HG03159 (cell line): ENCODE data around the gene ROR1.

ENCODE experiments used
- ATAC-seq: cut with Tn5 transposase; IDR thresholded peaks from one replicate; pipeline ENCODE4 v1.9.1; 2021; ENCODE audit warnings: mild to moderate bottlenecking, moderate library complexity; ENCODE audit not compliant: unreplicated experiment

Gene ROR1

DNA sequence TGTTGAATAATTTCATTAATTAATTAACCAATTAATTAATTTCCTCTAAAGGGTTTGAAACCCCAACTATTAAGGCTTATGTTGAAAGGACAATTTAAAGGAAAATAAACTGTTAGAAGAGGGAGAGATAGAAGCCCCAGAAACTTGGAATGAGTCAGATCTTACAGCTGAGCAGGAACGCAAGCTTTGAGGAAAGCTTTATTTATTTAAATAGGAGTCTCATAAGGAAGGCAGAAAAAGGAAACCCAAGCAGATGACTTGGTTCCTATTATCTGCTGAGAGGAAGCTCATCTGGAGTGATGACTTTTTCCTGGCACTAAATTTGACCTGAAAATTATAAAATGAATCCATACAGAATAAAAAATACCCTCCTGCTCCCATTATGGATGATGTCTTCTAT lies 105.1 kb downstream of the ROR1 start:
- ATAC-seq = no peak

DNA sequence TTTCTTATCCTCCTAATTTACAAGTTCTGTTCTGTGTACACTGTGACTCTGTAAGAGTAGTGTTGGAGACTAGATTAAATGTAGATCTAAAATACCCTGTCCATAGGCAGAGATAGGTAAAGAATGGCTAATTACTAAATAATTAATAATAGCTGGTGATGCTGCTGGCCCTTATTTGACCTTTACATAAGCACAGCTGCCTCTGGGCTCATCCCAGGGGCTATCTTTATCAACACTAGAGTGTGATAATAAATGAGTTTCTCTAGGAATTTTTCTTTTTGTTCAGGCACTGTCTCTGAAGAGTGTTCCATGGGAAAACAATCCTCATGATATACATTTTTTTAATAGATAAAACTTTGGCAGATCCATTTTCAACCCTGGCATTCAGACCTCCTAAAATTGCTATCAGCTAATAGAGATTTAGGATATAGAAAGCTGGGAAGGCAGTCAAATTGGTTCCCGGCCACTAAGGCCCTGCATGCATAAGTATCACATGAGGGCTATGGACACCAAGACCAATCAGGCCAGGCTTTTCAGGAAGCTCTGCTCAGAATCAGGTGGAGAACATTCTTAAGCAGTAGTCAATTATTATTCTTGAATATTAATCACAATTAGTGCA lies 107.2 kb downstream of the ROR1 start:
- no peak for ATAC-seq

DNA sequence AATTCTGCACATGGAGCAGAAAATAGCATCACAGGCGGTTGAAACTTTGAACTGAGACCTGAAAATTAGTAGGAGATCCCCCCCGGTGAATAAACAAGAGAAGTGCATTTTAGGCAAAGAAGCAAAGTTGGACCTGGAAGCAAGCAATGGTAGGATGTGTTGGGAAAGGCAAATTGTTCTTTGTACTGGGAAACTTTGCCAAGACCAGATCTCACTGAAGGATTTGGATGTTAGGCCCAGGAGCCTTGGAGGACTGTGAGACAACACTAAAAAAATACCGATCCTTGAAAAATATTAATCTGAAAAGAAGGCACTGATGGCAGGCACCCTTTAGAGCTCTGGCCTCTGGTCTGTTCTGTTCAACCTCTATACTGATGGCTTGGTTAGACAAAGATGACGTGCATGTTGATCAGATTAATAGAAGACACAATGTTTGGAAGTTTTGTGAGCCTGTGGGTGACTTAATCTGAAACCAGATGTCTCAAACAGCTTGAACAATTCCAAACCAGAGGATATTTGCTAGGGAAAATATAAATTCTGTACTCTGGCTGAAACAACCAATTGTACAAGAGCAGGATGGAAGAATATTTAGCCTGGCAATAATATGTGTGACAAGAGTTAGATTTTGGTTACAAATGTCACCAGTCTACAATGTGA lies 108.4 kb downstream of the ROR1 start:
- no peak for ATAC-seq

DNA sequence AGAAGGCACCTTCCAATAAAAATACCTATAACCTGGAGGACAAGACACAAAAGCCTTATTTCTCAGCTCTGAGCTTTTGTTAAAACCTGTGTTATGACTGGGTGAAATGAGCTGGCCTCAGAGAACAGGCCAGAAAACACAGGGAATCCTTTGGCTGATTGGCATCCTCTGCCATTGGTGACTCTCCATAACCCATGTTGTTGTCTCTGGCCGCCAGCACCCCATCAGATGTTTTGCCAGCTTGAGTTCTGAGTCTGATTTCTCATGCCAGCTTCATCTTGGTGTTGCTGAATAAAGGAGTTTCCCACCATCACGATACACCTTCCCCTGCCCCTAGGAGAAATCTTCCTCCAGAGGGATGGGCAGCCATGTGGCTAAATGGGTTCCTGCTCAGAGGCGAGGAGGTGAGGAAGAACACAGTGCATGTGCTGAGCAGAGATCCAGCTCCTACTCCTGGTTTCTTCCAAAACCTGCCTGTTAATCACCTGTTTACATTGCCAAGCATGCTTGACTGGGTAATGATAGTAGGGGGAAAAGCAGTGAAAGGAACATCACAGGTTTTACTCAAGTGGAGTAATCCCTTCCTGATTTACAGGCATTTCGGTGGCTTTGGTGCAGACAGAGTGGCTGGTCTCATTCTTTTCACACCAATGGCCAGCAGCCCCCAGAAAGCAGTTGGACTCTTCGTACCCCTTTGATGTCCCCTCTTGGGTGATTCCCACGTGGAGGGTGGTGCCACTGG lies 109.8 kb downstream of the ROR1 start:
- ATAC-seq = no peak

DNA sequence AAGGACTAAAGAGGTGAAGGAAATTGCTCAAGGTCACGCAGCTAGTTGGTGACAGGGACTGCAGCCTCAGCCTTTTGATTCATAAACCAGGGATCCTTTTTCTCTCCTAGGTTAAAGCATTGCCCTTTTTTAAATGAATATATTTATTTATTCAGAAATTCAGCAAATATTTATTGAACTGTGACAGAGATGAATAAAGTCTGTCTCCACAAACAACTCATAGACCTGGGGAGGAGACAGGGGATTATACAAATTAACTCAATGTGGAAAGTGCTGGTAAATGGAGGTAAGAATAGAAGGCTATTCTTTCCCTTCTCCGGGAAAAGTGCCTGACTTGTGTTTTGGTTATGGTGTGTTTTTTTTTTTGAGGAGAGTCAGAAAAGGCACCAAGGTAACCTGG lies 110.7 kb downstream of the ROR1 start:
- ATAC-seq = no peak

DNA sequence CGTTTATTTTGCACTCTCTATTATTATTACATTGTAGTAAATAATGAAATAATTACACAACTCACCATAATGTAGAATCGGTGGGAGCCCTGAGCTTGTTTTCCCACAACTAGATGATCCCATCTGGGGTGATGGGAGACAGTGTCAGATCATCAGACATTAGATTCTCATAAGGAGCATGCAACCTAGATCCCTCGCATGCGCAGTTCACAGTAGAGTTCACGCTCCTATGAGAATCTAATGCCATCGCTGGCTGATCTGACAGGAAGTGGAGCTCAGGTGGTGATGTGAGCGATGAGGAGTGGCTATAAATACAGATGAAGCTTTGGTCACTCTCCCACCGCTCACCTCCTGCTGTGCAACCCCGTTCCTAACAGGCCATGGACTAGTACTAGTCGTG lies 112.1 kb downstream of the ROR1 start:
- no peak for ATAC-seq

DNA sequence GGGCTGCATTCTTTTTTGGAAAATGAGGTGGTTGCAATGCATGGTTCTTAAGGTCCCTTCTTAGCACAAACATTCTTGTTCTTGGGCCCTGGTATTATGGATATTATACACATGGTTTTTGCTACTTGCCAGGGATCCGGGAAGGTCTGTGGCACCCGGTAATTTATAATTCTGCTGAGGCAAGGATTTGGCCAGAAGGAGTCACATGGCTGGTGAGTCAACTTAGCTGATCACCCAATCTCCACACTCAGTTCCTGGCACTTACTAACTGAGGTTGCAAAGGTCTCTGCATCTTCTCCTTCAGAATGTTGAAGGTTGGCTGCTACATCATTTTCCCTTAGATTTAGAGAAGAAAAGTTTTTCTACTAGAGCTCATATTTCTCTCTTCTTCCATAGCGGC lies 112.5 kb downstream of the ROR1 start:
- ATAC-seq = no peak

DNA sequence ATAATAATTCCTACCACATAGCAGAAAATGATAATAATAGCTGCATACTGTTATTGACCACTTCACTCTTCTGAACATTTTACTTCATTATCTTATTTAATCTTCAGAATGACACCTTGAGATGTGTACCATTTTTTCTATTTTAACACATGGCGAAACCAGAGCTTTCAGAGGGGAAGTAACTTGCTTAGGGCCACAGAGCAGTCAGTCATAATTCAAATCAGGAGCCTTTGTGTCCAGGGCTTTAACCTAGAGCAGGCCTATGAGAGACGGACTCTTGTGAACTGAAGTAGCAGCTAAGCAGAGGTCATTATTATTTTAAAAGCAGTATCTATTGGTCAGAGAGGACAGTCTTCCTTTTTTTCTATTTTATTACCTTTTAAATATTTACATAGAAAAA lies 114.0 kb downstream of the ROR1 start:
- no peak for ATAC-seq

DNA sequence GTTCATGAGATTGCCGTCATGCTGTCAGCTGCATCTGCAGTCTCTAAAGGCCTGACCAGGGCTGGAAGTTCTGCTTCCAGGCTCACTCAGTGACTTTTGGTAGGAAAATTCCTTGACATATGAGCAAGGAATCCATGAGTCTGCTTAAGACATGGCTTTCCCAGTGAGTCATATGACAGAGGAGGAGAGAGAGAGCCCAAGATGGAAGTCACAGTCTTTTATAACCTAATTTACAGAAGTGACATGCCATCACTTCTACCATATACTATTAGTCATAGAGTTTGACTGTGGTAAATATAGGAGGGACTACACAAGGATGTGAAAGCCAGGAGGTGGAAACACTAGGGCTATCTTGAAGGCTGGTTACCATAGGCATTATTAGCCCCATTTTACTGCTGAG lies 115.2 kb downstream of the ROR1 start:
- no peak for ATAC-seq

DNA sequence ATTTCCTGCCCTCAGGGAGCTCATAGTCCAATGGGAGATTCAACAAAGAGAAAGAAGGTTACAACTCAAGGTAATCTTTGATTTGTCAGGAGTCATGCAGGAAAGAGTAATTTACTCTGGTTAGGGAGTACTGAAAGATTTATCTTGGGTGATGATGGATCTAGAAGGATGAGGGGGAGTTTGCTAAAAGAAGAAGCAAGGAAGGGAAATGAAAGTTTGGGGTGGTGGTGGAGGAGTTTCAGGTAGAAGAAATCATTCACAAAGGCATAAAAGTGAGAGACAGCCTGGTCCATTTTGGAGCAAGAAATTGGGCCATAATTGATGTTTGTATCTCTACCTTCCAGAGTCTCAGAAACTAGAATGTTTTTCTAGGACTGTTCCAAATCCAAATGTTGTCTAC lies 116.7 kb downstream of the ROR1 start:
- ATAC-seq = no peak

DNA sequence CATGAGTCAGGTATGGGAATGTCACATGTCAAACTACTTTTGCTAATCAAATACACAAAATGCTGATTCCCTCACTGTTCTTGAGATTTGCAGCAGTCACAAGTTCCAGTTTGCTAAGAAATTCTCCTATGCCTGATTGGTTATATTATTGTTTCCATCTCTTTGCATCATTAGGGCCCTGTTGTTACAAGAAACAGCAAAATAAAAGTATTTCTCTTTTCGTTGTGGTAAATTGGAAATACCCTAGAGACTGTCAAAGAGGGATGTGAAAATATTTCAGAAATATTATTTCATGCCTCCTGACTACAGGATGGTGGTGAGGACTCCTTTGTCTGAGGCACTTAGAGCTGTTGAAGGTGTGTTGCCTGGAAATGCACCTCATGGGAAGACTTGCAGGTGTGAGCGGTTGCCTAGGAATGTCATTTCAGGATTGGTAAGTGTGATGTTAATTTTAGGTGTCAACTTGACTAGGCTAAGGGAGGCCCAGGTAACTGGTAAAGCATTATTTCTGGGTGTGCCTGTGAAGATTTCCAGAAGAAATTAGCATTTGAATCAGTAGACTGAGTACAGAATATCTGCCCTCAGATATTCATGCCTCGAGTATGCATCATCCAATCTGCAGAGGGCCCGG lies 117.4 kb downstream of the ROR1 start:
- ATAC-seq = no peak

DNA sequence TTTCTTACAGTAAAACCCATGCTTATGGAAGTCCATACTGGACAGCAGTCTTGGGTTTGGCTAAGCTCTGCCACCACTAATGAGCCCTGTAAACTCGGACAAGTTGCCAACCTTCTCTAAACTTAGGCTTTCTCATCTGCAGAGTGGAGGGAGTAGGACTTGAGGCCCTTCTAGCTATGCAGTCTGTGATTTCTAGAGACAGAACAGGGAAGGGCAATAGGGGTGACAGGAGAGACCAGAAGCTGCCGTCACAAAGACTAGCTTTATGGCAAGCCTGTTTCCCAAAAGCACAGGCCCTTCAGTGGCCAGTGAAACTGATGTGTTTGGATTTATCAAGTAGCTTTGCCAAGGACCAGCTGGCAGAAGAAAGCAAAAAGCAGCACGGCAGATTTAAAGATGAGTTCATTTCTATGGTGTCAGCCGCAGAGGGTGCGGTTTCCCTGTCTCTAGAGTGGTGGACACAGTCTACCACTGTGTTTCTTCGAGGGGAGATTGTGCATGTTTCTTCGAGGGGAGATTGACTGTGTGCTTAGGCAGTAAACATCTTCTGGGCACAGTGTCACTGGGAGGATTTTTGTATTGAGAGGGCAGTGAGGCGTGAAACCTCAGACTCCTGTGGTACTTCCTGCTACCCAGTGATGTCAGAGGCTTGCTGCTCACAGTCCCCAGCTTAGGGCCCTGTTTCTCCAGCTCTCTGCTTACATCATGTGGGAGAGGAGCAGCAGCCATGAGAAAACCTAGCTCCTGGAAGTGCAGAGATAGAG lies 119.0 kb downstream of the ROR1 start:
- peak; percentile 99 for ATAC-seq

DNA sequence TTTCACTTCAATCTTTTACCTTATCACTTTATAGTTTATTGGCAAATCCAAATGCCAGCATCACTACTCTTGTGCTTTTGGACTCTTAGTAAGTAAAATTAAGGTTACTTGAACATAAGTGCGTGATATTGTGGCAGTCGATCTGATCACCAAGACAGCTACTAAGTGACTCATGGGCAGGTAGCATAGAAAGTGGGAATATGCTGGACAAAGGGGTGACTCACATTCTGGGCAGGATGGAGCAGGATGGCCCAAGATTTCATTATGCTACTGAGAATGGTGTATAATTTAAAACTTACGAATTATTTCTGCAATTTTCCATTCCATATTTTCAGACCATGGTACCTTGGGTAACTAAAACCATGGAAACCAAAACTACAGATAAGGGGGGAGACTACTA lies 120.2 kb downstream of the ROR1 start:
- no peak for ATAC-seq

DNA sequence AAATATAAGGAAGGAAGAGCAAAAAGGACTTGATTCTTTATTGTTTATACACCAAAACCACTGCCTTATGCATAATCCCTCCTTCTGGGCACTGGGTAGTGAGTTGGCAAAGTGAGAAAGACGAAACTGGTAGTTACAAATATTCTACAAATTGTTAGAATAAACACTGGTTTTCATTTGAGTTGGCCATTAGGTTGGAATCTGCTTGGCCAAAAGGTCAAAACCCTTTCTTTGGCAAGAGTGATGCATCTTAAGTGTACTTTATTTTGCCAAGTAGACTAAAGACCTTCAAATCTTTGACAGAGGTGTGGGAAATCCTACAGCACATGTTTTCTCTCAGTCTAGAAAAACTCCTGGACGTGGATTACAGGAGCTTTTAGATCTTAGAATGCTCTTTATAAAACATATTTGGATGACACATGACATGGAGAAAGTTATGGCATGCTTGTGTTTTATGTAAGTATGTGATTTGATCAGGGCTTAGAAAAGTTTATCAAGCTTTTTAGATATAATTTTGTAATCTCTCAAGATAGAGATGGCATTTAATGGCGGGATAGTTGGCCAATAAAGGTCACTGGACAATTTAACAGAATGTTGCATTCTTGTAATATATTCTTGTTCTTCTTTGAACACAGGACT lies 120.9 kb downstream of the ROR1 start:
- ATAC-seq = no peak

DNA sequence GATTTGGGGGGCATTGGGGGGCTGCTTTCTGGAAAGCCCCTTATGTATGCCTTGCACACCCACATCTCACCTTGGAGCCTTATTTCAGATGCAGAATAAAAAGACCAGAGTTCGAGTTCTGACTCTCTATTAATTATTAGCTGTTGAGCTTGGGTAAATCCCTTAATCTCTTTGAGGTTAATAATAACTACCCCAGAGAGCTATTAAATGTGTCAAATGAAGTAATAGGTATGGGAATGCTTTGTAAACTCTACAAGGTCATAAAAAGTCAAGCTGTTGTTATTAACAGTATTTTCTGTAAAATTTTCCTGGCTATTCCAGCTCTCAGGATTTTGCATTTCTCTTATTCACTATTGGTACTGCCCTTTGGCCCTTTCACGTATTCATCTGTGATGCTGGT lies 122.9 kb downstream of the ROR1 start:
- ATAC-seq = no peak

DNA sequence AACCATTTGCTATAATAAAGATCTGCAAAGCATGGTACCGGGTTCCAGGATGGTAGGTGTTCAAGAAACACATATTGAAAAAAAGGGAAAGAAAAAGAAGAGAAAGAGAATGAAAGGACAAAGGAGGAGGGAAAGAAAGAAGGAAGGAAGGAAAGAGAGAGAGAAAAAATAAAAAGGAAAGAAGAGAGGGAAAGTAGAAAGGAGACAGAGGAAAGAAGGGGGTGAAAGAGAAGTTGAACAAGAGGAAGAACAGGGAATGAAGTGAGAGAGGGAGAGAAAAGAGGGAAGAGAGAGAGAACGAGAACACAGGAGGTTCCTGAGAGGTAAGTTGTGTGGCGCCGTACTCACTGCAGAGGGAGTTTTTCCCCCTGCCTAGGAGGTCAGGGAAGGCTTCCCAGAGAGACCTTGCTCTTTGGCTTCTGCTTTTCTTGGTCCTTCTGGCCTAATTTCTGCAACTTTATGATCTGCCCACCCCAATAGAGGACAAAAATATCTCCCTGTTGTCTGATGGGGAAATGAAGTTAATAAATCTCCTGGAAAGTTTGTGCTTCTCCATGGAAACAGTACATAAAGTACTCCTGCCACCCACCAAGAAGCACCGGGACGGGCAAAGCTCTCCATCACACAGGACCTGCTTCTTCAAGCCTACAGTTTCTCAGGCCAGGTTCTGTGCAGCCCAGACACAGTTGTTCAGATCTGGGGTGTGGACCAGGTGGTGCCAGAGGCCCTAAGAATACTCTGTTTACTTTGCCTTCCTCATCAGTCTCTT lies 124.8 kb downstream of the ROR1 start:
- no peak for ATAC-seq

DNA sequence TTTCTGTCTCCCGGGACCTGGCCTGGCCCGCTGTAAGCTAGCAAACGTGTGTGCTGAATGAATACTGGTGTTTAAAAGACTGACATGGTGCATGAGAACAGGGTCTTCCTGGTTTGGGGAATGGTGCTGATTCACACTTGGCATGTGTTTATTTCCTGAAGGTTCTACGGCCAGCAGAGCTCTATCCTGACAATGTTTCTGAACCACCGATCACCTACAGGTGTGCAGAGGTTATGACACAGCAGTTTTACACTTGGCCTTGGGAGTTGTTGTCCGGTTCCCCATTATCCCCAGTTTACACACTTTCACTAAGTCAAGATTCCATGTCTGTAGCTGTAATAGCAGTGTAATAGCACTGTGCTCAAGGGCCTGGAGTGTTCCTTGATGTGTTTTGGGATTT lies 127.3 kb downstream of the ROR1 start:
- no peak for ATAC-seq

DNA sequence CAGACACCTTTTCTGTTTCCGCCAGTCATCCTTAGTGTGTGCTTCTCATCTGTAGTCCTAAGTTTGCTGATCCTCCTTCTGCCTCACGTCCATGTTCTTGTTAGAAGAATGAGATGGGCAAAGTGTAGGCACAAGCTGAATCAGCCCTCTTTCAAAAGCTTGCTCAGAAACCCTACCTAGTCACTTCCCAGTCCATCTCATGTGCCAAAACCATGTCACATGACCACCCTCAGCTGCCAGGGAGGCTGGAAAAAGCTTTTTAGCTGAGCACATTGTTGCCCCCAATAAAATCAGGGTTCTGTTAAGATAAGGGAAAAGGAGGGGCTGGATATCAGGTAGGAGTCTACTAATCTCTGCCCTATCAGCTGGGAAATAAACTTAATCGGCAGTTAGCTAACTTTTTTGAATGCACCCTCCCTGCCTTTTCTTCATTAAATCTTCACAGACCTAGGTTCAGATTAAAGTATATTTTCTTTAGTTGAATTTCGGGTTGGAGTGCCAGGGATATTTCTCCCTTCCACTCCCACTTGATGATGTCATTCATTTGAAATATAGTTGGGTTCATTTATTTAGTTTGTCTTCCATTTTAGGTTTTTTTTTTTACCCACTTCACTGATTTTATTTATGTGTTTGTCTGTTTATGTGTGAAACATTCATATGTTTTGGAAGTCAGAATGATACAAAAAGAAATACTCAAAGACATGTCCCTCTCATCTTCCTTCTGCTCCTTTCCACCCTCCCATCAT lies 129.2 kb downstream of the ROR1 start:
- no peak for ATAC-seq

DNA sequence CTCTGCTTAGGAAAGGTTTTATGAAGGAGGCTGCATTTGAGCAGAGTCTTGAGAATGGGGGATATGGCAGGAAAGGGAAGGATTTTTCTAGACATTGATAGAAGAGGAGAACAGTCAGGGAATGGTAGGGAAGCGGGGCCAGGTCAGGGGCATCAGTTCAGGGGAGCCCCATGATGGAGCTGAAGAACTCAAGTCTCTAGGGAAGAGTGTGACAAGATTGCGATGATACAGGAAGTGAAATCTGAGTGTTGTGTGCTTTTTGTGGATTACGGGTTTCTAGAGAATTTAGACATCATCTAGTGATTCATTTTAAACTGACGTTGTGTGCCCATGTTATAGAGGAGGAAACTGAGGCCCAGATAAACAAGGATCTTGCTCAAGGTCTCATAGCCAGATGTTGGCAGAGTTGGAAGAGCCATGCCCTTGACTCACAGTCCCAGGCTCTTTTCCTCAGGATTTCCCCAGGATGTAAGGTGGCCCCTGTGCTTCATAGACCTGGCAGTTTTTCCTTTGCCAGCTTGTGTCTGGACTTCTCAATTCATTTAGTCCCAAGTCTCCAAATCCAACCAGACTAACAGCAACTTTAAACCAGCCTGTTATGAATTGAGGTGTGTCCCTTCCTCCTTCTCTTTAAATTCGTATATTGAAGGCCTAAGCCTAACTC lies 130.3 kb downstream of the ROR1 start:
- ATAC-seq = no peak
